H9 (cell line): ENCODE results near the gene UNC5A. TPM values are rescaled to one million over a fixed set of nuclear protein-coding genes. Genes with fewer than 3 reads are reported as not detected.

Experiments used
- DNase-seq: peaks from one replicate; pipeline ENCODE4 v3.0.0-alpha.2; 2017
- H2AFZ ChIP-seq: one replicate; pipeline ENCODE4 v1.6.1; 2013; ENCODE audit warnings: mild to moderate bottlenecking, low read length, control low read depth, moderate library complexity
- H2AK5ac ChIP-seq: 2 replicates; pipeline ENCODE4 v1.6.1; 2013; ENCODE audit warnings: low read length, control low read depth, mixed read lengths; ENCODE audit not compliant: insufficient read length
- H2BK120ac ChIP-seq: one replicate; pipeline ENCODE4 v1.6.1; 2013; ENCODE audit warnings: low read depth, mild to moderate bottlenecking, low read length, control low read depth, inconsistent platforms; ENCODE audit not compliant: poor library complexity, severe bottlenecking
- H2BK12ac ChIP-seq: 2 replicates; pipeline ENCODE4 v1.6.1; 2013; ENCODE audit warnings: low read length, control low read depth, mixed read lengths, low read depth; ENCODE audit not compliant: insufficient read length
- H2BK15ac ChIP-seq: 2 replicates; pipeline ENCODE4 v1.6.1; 2013; ENCODE audit warnings: low read depth, low read length, control low read depth
- H2BK20ac ChIP-seq: one replicate; pipeline ENCODE4 v1.6.1; 2013; ENCODE audit warnings: low read depth, mild to moderate bottlenecking, low read length, control low read depth, inconsistent platforms; ENCODE audit not compliant: poor library complexity, severe bottlenecking
- H2BK5ac ChIP-seq: 2 replicates; pipeline ENCODE4 v1.6.1; 2013; ENCODE audit warnings: low read length, control low read depth, mixed read lengths; ENCODE audit not compliant: insufficient read length
- H3K14ac ChIP-seq: 2 replicates; pipeline ENCODE4 v1.6.1; 2013; ENCODE audit warnings: low read length, control low read depth; ENCODE audit not compliant: insufficient read depth
- H3K18ac ChIP-seq: 2 replicates; pipeline ENCODE4 v1.6.1; 2013; ENCODE audit warnings: low read depth, mild to moderate bottlenecking, mixed read lengths, low read length, control low read depth; ENCODE audit not compliant: insufficient read length
- H3K23ac ChIP-seq: 2 replicates; pipeline ENCODE4 v1.6.1; 2013; ENCODE audit warnings: low read length, control low read depth, mixed read lengths, low read depth; ENCODE audit not compliant: insufficient read length
- H3K23me2 ChIP-seq: 2 replicates; pipeline ENCODE4 v1.6.1; 2013; ENCODE audit warnings: low read depth, mild to moderate bottlenecking, mixed read lengths, low read length, control low read depth; ENCODE audit not compliant: insufficient read length, poor library complexity, severe bottlenecking
- H3K27ac ChIP-seq: 2 replicates; pipeline ENCODE4 v1.5.1; 2013; ENCODE audit warnings: low read length, control low read depth, mixed read lengths, low read depth; ENCODE audit not compliant: insufficient read length
- H3K27me3 ChIP-seq: 2 replicates; pipeline ENCODE4 v1.6.1; 2013; ENCODE audit warnings: low read length, control low read depth, inconsistent platforms; ENCODE audit not compliant: insufficient read depth
- H3K4ac ChIP-seq: 2 replicates; pipeline ENCODE4 v1.6.1; 2013; ENCODE audit warnings: low read depth, mild to moderate bottlenecking, control low read depth, inconsistent platforms, low read length, moderate library complexity
- H3K4me1 ChIP-seq: 2 replicates; pipeline ENCODE4 v1.6.1; 2013; ENCODE audit warnings: low read length, control low read depth, inconsistent platforms; ENCODE audit not compliant: insufficient read depth
- H3K4me2 ChIP-seq: 2 replicates; pipeline ENCODE4 v1.6.1; 2013; ENCODE audit warnings: low read length, control low read depth, mixed read lengths; ENCODE audit not compliant: insufficient read length, insufficient read depth
- H3K56ac ChIP-seq: 2 replicates; pipeline ENCODE4 v1.6.1; 2013; ENCODE audit warnings: low read depth, mild to moderate bottlenecking, mixed read lengths, low read length, control low read depth; ENCODE audit not compliant: insufficient read length
- H3K79me1 ChIP-seq: 2 replicates; pipeline ENCODE4 v1.6.1; 2013; ENCODE audit warnings: low read depth, mild to moderate bottlenecking, moderate library complexity, low read length, control low read depth, inconsistent platforms; ENCODE audit not compliant: insufficient read depth, poor library complexity, severe bottlenecking
- H3K79me2 ChIP-seq: 2 replicates; pipeline ENCODE4 v1.6.1; 2013; ENCODE audit warnings: low read length, control low read depth, inconsistent platforms; ENCODE audit not compliant: insufficient read depth
- H3K9ac ChIP-seq: 2 replicates; pipeline ENCODE4 v1.6.1; 2013; ENCODE audit warnings: low read length, control low read depth, mixed read lengths; ENCODE audit not compliant: insufficient read length; ENCODE audit errors: extremely low read depth
- H3K9me3 ChIP-seq: one replicate; pipeline ENCODE4 v1.6.1; 2013; ENCODE audit warnings: low read depth, low read length, inconsistent platforms; ENCODE audit not compliant: control insufficient read depth
- H3T11ph ChIP-seq: one replicate; pipeline ENCODE4 v1.6.1; 2013; ENCODE audit warnings: mild to moderate bottlenecking, low read length, control low read depth, inconsistent platforms
- H4K20me1 ChIP-seq: one replicate; pipeline ENCODE4 v1.6.1; 2013; ENCODE audit not compliant: control insufficient read depth, insufficient read length, insufficient read depth
- H4K5ac ChIP-seq: 2 replicates; pipeline ENCODE4 v1.6.1; 2013; ENCODE audit warnings: low read depth, mild to moderate bottlenecking, mixed read lengths, low read length, control low read depth; ENCODE audit not compliant: insufficient read length
- H4K8ac ChIP-seq: replicated peaks from 2 replicates; pipeline ENCODE4 v1.6.1; 2013; ENCODE audit warnings: low read length, control low read depth, mixed read lengths, low read depth; ENCODE audit not compliant: insufficient read length
- H4K91ac ChIP-seq: 2 replicates; pipeline ENCODE4 v1.6.1; 2013; ENCODE audit warnings: low read depth, mild to moderate bottlenecking, moderate library complexity, mixed read lengths, low read length, control low read depth; ENCODE audit not compliant: insufficient read length
- H3K27ac Mint-ChIP-seq, 3 experiments: 2 replicates in 2 of 3; 3 replicates in 1 of 3; pipeline ENCODE4 v1.8.0; 2020 to 2021; ENCODE audit warnings: mixed read lengths in 3 of 3, mild to moderate bottlenecking in 1 of 3, moderate library complexity in 1 of 3
- H3K27me3 Mint-ChIP-seq: 2 replicates; pipeline ENCODE4 v1.8.0; 2021; ENCODE audit warnings: low read depth, mild to moderate bottlenecking, moderate library complexity, mixed read lengths
- H3K36me3 Mint-ChIP-seq, 3 experiments: 2 replicates in 2 of 3; 3 replicates in 1 of 3; pipeline ENCODE4 v1.8.0; 2020 to 2021; ENCODE audit warnings: low read depth in 3 of 3, mixed read lengths in 3 of 3; ENCODE audit not compliant: insufficient read depth in 1 of 3
- H3K4me1 Mint-ChIP-seq, 2 experiments: 2 replicates each; pipeline ENCODE4 v1.8.0; 2020; ENCODE audit warnings: mixed read lengths in 2 of 2
- H3K4me3 Mint-ChIP-seq, 2 experiments: 2 replicates in 1 of 2; 3 replicates in 1 of 2; pipeline ENCODE4 v1.8.0; 2020 to 2021; ENCODE audit warnings: mild to moderate bottlenecking in 2 of 2, mixed read lengths in 2 of 2, moderate library complexity in 1 of 2
- H3K9me3 Mint-ChIP-seq, 2 experiments: 2 replicates in 1 of 2; 3 replicates in 1 of 2; pipeline ENCODE4 v1.8.0; 2020; ENCODE audit warnings: mild to moderate bottlenecking in 2 of 2, mixed read lengths in 2 of 2, moderate library complexity in 1 of 2
- WGBS: extraction: QIAGEN DNeasy Blood & Tissue Kit; methylation state at CpG from one replicate; pipeline ENCODE4 v1.1.7; 2013; ENCODE audit warnings: missing lambda C conversion rate, low lambda C conversion rate, mixed read lengths; ENCODE audit not compliant: insufficient read length; ENCODE audit errors: extremely low coverage; 5-methylcytosine and 5-hydroxymethylcytosine counted together
- total RNA-seq: library from RNA; stranded (reverse); gene quantifications from 2 replicates; pipeline ENCODE4 v1.2.1, GENCODE V29; 2021
- TF ChIP-seq, protein P1 (sequence below): fragments of 200-600 bp; sonication (generic); conservative IDR thresholded peaks from 3 replicates; pipeline ENCODE4 v1.8.0; 2021; ENCODE audit warnings: antibody characterized with exemption, mild to moderate bottlenecking

Gene UNC5A
- total RNA-seq, 1 experiment from 2014 or later = 4.4 TPM

- Histone ChIP-seq H3K9me3 (no peaks in the 10 kb centered on the region), H2AFZ (no peak overlapping the region), H2BK20ac (no peak overlapping the region), H3K4me1 (no peaks in the 10 kb centered on the region), H3K23me2 (no peaks in the 10 kb centered on the region), H4K8ac (no peak overlapping the region), H4K20me1 (no peaks in the 10 kb centered on the region), H2BK5ac (no peak overlapping the region), H3K27me3 (no peaks in the 10 kb centered on the region), H3K23ac (no peak overlapping the region), H3K14ac (no peak overlapping the region), H2AK5ac (no peak overlapping the region), H3K4me2 (no peak overlapping the region), H2BK12ac (no peak overlapping the region), H3T11ph (no peak overlapping the region), H3K9ac (no peak overlapping the region), H4K5ac (no peak overlapping the region), H3K4ac (no peak overlapping the region), H2BK120ac (no peak overlapping the region), H3K79me1 (no peaks in the 10 kb centered on the region), H3K79me2 (no peaks in the 10 kb centered on the region), H3K18ac (no peak overlapping the region), H3K27ac (no peak overlapping the region), H3K56ac (no peak overlapping the region), H2BK15ac (no peak overlapping the region), H4K91ac (no peak overlapping the region)
- H3K27me3 Mint-ChIP-seq = no peaks in the 10 kb centered on the region; the same call in 1 of the 2 replicates
- H3K36me3 Mint-ChIP-seq = no peaks in the 10 kb centered on the region
- DNase-seq = no peak
- peaks cover 0 to 22% of the 10 kb centered on the region in 2 experiments; a peak in 2 of 4 replicates for H3K4me1 Mint-ChIP-seq
- TF ChIP-seq, protein P1, sequence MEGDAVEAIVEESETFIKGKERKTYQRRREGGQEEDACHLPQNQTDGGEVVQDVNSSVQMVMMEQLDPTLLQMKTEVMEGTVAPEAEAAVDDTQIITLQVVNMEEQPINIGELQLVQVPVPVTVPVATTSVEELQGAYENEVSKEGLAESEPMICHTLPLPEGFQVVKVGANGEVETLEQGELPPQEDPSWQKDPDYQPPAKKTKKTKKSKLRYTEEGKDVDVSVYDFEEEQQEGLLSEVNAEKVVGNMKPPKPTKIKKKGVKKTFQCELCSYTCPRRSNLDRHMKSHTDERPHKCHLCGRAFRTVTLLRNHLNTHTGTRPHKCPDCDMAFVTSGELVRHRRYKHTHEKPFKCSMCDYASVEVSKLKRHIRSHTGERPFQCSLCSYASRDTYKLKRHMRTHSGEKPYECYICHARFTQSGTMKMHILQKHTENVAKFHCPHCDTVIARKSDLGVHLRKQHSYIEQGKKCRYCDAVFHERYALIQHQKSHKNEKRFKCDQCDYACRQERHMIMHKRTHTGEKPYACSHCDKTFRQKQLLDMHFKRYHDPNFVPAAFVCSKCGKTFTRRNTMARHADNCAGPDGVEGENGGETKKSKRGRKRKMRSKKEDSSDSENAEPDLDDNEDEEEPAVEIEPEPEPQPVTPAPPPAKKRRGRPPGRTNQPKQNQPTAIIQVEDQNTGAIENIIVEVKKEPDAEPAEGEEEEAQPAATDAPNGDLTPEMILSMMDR = no peak
- H3K4me3 Mint-ChIP-seq = no peak overlapping the region; a peak in 1 of 5 replicates
- H3K9me3 Mint-ChIP-seq = no peaks in the 10 kb centered on the region
- peak overlapping the region in 1 of 3 experiments; percentile 91; a peak in 2 of 7 replicates for H3K27ac Mint-ChIP-seq
- WGBS = no CpG with 5 or more reads among the region's 21 CpGs
Observed at GRCh38 chr5:176850371-176851245, 40.2 kb downstream of the UNC5A start.
